ENCODE results near the gene ADGRG2.

DNA sequence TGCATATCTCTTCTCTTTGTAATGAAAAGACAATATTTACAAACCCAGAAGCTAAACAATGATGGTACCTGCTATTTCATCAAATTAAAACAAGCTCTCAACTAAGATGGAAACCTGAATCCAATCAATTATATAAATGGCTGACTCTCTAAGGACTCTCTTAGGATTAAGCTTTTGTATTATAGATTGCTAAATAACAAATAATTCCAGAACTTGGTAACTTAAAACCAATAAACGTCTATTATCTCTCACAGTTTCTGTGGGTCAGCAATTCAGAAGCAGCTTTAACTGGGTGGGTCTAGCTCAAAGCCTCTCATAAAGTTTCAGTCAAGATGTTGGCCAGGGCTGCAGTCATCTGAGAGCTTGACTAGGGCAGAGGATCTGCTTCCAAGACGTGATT, 150.8 kb downstream of the ADGRG2 start:
- no peak for TF ChIP-seq POLR2A (IDR thresholded peaks at IDR 0.05)
- TF ChIP-seq, protein P1, sequence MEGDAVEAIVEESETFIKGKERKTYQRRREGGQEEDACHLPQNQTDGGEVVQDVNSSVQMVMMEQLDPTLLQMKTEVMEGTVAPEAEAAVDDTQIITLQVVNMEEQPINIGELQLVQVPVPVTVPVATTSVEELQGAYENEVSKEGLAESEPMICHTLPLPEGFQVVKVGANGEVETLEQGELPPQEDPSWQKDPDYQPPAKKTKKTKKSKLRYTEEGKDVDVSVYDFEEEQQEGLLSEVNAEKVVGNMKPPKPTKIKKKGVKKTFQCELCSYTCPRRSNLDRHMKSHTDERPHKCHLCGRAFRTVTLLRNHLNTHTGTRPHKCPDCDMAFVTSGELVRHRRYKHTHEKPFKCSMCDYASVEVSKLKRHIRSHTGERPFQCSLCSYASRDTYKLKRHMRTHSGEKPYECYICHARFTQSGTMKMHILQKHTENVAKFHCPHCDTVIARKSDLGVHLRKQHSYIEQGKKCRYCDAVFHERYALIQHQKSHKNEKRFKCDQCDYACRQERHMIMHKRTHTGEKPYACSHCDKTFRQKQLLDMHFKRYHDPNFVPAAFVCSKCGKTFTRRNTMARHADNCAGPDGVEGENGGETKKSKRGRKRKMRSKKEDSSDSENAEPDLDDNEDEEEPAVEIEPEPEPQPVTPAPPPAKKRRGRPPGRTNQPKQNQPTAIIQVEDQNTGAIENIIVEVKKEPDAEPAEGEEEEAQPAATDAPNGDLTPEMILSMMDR (IDR thresholded peaks at IDR 0.05) = no peak

All from testis (tissue), 2 donors.